ENCODE results near the gene STX12. TPM values are rescaled to one million over a fixed set of nuclear protein-coding genes. Genes with fewer than 3 reads are reported as not detected.
A peak's percentile ranks its signal among the peaks of the same experiment; 100 is the strongest.

The STX12 gene
- total RNA-seq, 6 donors from 2014 or later, result 47.1 to 107 (median 88.2) TPM

DNA sequence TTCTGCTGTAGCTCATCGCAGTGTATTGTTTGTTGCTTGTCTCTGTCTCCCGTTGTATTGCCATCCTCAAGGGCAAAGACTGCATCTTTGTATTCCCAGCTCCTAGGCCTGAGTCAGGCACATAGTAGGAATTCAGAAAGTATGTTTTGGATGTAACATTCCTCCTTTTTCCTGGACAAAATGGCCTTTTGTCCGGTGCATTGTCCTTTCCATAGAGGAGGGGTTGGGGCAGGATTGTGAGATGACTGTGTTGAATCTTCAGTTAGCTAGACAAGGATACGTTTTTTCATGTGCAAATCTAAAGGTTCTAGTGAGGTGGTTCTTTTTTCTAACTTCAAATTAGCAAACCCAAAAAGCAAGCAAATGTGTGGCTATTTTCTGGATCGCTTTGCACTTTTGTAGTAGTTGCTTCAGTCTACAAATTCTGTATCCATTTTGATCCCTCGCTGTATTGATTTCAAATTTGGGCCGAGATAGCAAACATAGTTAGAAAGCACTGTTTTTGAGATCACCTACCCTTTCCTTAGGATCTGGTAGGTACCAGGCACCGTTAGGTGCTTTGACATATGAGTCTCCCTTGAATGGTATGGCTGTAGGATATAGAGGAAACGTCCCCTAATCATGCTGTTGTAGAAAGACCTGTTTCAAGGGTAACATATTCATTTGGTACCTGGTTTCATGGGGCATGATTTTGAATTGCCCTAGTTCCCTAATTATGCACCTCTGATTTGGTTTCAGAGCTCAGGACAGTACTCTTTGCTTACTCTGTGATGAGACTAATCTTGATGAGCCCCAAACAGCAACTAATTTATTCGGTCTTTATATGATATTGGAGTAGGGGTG lies 58.8 kb downstream of the STX12 start:
- H3K36me3 ChIP-seq, result peaks cover 0 to 23% (median 10%) of the 10 kb centered on the region in 4 donors
- peak overlapping the region; percentile 72 to 84 (median 78) for H3K4me3 ChIP-seq
- H3K27ac ChIP-seq, result no peak overlapping the region
- ATAC-seq (ENCODE audit: low FRiP score in 2 of 2), result no peak
- H3K9me3 ChIP-seq, result no peaks in the 10 kb centered on the region
- TF ChIP-seq POLR2AphosphoS5 (IDR thresholded peaks at IDR 0.05), result no peak
- TF ChIP-seq POLR2A (IDR thresholded peaks at IDR 0.05), result no peak
- no peak for TF ChIP-seq EP300 (IDR thresholded peaks at IDR 0.05)
- TF ChIP-seq, protein P1, sequence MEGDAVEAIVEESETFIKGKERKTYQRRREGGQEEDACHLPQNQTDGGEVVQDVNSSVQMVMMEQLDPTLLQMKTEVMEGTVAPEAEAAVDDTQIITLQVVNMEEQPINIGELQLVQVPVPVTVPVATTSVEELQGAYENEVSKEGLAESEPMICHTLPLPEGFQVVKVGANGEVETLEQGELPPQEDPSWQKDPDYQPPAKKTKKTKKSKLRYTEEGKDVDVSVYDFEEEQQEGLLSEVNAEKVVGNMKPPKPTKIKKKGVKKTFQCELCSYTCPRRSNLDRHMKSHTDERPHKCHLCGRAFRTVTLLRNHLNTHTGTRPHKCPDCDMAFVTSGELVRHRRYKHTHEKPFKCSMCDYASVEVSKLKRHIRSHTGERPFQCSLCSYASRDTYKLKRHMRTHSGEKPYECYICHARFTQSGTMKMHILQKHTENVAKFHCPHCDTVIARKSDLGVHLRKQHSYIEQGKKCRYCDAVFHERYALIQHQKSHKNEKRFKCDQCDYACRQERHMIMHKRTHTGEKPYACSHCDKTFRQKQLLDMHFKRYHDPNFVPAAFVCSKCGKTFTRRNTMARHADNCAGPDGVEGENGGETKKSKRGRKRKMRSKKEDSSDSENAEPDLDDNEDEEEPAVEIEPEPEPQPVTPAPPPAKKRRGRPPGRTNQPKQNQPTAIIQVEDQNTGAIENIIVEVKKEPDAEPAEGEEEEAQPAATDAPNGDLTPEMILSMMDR (IDR thresholded peaks at IDR 0.05), result no peak
- no peaks in the 10 kb centered on the region for H3K27me3 ChIP-seq
- DNase-seq, result no peak
- 50 to 54% methylated on average over 10 of the region's 10 CpGs for WGBS, 2 donors
- peaks cover 14 to 21% (median 15%) of the 10 kb centered on the region in 4 donors for H3K4me1 ChIP-seq

DNA sequence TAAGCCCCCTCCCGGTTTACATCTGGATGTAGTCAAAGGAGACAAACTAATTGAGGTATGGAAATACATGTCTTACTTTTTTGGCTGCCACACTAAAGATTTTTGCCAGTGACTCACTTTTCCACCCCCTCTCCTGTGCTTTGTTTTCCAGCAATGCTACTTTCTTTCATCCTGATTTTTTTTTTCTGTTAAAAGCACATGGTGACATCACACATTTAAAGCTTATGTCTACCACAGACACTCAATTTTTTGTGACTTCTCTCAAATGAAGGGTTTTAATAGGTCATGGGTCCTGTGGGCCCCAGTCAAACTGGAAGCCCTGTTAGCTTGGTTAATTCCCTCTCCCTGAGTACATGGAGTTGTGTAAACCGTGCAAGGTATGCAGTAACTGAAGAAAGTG lies 59.7 kb downstream of the STX12 start:
- H3K36me3 ChIP-seq, result peaks cover 0 to 23% (median 10%) of the 10 kb centered on the region in 4 donors
- TF ChIP-seq, protein P1 (IDR thresholded peaks at IDR 0.05), result no peak
- TF ChIP-seq POLR2A (IDR thresholded peaks at IDR 0.05) (no peak), POLR2AphosphoS5 (IDR thresholded peaks at IDR 0.05) (no peak), EP300 (IDR thresholded peaks at IDR 0.05) (no peak)
- peaks cover 14 to 21% (median 15%) of the 10 kb centered on the region in 4 donors for H3K4me1 ChIP-seq
- H3K27me3 ChIP-seq, result no peaks in the 10 kb centered on the region
- ATAC-seq (ENCODE audit: low FRiP score in 2 of 2), result no peak
- no peak overlapping the region for H3K4me3 ChIP-seq
- no peaks in the 10 kb centered on the region for H3K9me3 ChIP-seq
- DNase-seq, result no peak
- no peak overlapping the region for H3K27ac ChIP-seq
- WGBS, 2 donors, result 85 to 89% methylated on average over 2 of the region's 2 CpGs

DNA sequence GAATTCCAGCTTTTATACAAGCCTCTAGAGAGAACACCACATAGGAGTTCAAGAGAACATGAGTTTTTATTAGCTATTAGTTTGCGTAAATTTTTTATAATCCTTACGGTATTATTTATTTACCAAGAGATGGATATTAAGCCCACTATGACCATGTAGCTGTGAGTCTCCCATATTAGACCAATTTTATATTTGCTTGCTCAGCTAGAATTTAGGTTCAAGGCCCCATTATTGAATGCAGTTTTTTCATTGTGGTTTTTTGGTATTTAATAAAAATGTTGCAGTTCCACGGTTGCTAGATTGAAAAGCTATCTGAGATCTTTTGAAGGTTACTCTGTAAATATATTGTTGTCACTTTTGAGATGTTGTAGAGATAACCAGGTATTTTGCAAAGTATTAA lies 60.5 kb downstream of the STX12 start:
- H3K36me3 ChIP-seq, result peaks cover 0 to 25% (median 10%) of the 10 kb centered on the region in 4 donors
- H3K4me3 ChIP-seq, result no peak overlapping the region
- H3K9me3 ChIP-seq, result no peaks in the 10 kb centered on the region
- ATAC-seq (ENCODE audit: low FRiP score in 2 of 2), result no peak
- TF ChIP-seq EP300 (IDR thresholded peaks at IDR 0.05) (no peak), POLR2A (IDR thresholded peaks at IDR 0.05) (no peak), POLR2AphosphoS5 (IDR thresholded peaks at IDR 0.05) (no peak)
- TF ChIP-seq, protein P1 (IDR thresholded peaks at IDR 0.05), result no peak
- 91 to 92% methylated on average over 3 of the region's 3 CpGs for WGBS, 2 donors
- H3K4me1 ChIP-seq, result peaks cover 14 to 21% (median 15%) of the 10 kb centered on the region in 4 donors
- DNase-seq, result no peak
- no peaks in the 10 kb centered on the region for H3K27me3 ChIP-seq
- H3K27ac ChIP-seq, result no peak overlapping the region

DNA sequence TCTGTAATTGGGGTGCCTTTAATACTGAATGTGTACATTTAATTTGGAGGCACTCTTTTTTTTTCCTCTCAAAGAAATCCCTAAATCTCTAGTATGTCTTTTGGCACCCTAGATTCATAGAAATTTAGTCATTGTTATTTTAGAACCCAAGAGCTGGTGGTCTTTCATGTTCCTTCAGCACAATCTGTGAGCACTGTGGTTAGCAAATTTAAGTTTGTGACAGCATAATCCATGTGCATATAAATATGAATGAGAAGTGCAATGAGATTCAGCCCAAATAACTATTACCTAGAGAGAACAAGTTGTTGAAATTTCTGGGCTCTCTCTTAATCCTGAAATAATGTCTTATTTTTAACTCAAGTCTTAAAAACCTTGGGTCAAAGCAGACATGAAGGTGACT lies 62.0 kb downstream of the STX12 start:
- H3K27ac ChIP-seq, result no peak overlapping the region
- peaks cover 13 to 17% (median 14%) of the 10 kb centered on the region in 4 donors for H3K4me1 ChIP-seq
- ATAC-seq (ENCODE audit: low FRiP score in 2 of 2), result no peak
- peaks cover 0 to 41% (median 23%) of the 10 kb centered on the region in 4 donors for H3K36me3 ChIP-seq
- H3K9me3 ChIP-seq, result no peaks in the 10 kb centered on the region
- no peak for DNase-seq
- H3K27me3 ChIP-seq, result no peaks in the 10 kb centered on the region
- TF ChIP-seq POLR2A (IDR thresholded peaks at IDR 0.05) (no peak), POLR2AphosphoS5 (IDR thresholded peaks at IDR 0.05) (no peak), EP300 (IDR thresholded peaks at IDR 0.05) (no peak)
- TF ChIP-seq, protein P1 (IDR thresholded peaks at IDR 0.05), result no peak
- no peak overlapping the region for H3K4me3 ChIP-seq
